Urothelium cell line (cell line): ENCODE results near the gene SPATA1.
"Not testable (repeated sequence)": the region's sequence is repeated elsewhere in the genome, so short reads cannot be mapped to it uniquely, and the experiment has no call there.

Source experiments
- DNase-seq: peaks from one replicate; pipeline ENCODE4 v3.0.0; 2011; ENCODE audit warnings: low spot score, mixed read lengths
- FAIRE-seq: peaks from 2 replicates; lab custom pipeline; 2011; peaks lifted over from hg19 to GRCh38; lab: Jason Lieb, UNC

SPATA1 gene

GRCh38 chr1:84584126-84584525 lies 77.9 kb downstream of the SPATA1 start:
- FAIRE-seq (no peak), DNase-seq (no peak)

GRCh38 chr1:84585803-84586202 lies 79.6 kb downstream of the SPATA1 start:
- FAIRE-seq (no peak), DNase-seq (no peak)

- FAIRE-seq (no peak), DNase-seq (no peak)
These were observed 80.9 kb downstream of the SPATA1 start for GRCh38 chr1:84587099-84587498.

- not testable (repeated sequence) for DNase-seq, FAIRE-seq
These were observed 88.8 kb downstream of the SPATA1 start for GRCh38 chr1:84594959-84595358.

GRCh38 chr1:84597011-84597410 lies 90.8 kb downstream of the SPATA1 start:
- FAIRE-seq (no peak), DNase-seq (no peak)

- FAIRE-seq = no peak
These were observed 92.2 kb downstream of the SPATA1 start for GRCh38 chr1:84598418-84598817.

GRCh38 chr1:84598846-84599741 lies 92.9 kb downstream of the SPATA1 start:
- FAIRE-seq (no peak), DNase-seq (peak; percentile 31)

More at GRCh38 chr1:84598418-84598817, 92.2 kb downstream of the SPATA1 start:
- no peak for DNase-seq

- no peak for DNase-seq
- FAIRE-seq = no peak
These were observed 94.6 kb downstream of the SPATA1 start for GRCh38 chr1:84600796-84601195.

GRCh38 chr1:84603223-84603622 lies 97.0 kb downstream of the SPATA1 start:
- DNase-seq (no peak), FAIRE-seq (no peak)

- FAIRE-seq (no peak), DNase-seq (peak; percentile 38)
These were observed 98.0 kb downstream of the SPATA1 start for GRCh38 chr1:84603941-84604830.

GRCh38 chr1:84605157-84605556 lies 99.0 kb downstream of the SPATA1 start:
- DNase-seq (no peak), FAIRE-seq (no peak)

GRCh38 chr1:84606977-84607376 lies 100.8 kb downstream of the SPATA1 start:
- FAIRE-seq (no peak), DNase-seq (no peak)

- FAIRE-seq (no peak), DNase-seq (no peak)
These were observed 104.9 kb downstream of the SPATA1 start for GRCh38 chr1:84611091-84611490.

- no peak for FAIRE-seq
- DNase-seq = no peak
These were observed 105.6 kb downstream of the SPATA1 start for GRCh38 chr1:84611796-84612195.

GRCh38 chr1:84613026-84613425 lies 106.8 kb downstream of the SPATA1 start:
- DNase-seq (no peak), FAIRE-seq (no peak)

GRCh38 chr1:84613887-84614286 lies 107.7 kb downstream of the SPATA1 start:
- no peak for DNase-seq
- no peak for FAIRE-seq

GRCh38 chr1:84615790-84616189 lies 109.6 kb downstream of the SPATA1 start:
- DNase-seq (no peak), FAIRE-seq (no peak)
